ENCODE data around the gene SNHG17.
"Not testable (repeated sequence)": the region's sequence is repeated elsewhere in the genome, so short reads cannot be mapped to it uniquely, and the experiment has no call there.

The SNHG17 gene

DNA sequence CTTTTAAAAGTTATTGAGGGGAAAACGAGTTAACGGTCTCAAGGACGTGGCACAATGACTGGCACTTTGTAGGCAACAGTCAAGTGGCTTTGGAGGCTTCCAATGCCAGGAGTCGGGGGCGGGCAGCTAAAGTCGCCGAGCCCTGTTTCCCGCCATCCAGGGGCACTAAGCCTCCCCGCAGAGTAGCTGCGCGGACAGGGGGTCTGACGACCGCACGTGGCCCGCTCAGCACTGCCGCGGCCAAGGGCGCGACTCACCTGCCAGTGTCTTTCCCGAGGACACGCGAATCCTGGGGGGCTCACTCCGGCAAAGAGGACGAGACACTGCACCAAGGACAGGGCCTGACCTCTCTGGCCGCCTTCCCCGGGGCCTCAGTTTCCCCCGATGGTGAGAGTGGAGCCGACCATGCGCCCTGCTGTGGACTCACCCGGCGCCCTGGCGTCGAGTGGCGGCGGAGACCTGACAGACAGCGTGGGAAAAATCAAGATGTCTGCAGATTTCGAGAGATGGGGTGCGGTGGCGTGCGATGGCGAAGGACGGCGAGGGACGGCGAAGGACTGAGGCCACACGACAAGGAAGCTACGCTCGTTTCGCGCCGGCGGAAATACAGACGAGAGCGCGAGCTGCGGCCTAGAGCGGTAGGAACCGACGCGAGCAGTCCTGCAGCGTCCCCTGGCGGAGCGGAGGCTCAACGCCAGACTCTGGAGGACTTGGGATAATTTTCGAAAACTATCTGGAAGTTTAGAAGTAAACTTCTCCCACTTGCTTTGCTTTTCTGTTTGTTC lies at the start of gene SNHG17:
Gene SNHG17, minus strand, starts transcription at position 559 of the 785 bp plus-strand sequence.
- peak; percentile 90 for DNase-seq

DNA sequence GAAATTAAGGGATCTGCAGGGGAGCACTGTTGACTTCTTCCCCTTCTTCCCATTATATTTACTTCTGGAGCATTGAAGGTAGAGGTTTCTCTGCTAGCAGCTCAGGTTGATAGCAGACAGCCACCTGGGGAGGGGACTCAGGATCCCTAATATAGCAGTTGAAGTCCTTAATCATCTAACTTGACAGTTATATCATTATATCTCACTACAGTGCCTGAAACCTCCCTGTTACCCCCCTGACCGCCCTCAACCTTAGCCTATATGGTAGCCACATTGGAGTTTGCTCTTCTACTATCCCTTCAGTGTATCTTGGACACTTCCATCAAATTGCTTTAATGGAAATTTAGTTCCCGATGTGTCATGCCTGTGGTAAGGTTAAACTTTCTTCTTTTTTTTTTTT lies 44.5 kb upstream of the SNHG17 start:
- DNase-seq: no peak

DNA sequence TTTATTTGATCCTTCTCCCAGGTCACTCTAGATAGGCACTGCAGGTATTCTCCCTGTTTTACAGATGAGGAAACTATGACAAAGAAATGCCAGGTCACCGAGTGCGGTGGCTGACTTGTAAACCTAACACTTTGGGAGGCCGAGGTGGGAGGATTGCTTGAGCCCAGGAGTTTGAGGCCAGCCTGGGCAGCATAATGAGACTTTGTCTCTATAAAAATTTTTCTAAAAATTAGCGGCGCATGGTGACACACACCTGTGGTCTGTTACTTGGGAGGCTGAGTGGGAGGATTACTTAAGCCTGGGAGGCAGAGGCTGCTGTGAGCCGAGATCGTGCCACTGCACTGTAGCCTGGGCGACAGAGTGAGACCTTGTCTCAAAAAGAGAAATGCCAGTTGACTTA lies 42.6 kb upstream of the SNHG17 start:
- DNase-seq: no peak

DNA sequence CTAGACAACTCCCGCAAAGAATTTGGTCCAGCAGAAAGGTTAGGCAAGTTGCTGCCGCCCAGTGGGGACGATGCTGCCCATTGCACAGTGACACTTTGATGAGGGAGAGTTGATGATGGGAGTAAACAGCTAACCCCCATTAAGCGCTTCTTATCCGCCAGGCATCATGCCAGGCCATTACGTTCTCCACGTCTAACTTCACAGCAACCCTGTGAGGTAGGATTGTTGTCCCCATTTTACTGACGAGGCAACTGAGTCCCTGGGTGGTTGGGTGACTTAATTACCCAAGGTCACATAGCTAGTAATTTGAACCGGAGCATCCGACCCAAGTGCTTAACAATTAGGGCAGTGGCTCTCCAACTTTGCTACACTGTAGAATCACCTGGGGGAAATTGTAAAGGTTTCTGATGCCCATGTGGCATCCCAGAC lies 38.3 kb upstream of the SNHG17 start:
- no peak for DNase-seq

DNA sequence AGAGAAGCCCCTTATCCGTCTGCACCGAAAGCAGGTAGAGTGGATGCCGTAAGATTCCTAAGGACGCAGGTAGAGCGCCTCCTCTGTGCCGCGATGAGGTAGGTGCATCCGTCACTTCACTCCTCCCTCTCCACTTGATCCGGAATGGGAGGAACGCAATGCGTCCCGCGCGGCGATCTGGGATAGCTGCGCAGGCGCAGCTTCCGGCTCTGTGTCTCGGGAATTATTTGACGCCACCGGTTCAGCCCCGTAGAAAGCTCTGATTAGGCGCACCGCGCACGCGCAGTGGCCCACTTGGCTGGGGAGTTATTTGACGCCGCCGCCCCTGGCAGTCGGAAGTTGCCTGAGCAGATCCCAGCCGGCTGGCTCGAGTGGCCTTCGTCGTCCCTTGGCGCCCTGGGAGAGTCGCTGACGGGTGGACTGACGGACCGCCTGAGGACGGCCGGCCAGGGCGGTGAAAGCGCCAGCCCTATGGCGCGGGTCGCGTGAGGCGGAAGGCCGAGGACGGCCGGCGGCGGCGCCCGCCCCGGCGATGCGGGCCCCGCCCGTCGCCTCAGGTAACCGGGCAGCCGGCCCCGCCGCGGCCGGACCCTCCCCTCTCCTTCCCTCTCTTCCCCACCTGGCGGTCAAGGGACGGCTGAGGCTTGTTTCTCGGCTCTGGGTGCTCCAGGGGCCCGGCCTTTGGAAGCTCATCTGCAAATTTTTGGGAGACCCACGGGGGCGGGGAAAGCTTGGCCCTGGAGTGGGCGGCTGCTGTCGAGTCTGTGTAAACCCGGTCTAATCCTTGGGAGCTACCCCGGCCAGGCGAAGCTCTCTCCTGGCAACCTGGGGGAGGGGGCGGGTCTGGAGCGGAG lies 37.6 kb upstream of the SNHG17 start, which contains the start of gene RALGAPB:
Gene RALGAPB, plus strand, starts transcription at position 331 of the 854 bp plus-strand sequence. CDS start 15,590 bp downstream, outside the sequence.
- peak; percentile 99 for DNase-seq

DNA sequence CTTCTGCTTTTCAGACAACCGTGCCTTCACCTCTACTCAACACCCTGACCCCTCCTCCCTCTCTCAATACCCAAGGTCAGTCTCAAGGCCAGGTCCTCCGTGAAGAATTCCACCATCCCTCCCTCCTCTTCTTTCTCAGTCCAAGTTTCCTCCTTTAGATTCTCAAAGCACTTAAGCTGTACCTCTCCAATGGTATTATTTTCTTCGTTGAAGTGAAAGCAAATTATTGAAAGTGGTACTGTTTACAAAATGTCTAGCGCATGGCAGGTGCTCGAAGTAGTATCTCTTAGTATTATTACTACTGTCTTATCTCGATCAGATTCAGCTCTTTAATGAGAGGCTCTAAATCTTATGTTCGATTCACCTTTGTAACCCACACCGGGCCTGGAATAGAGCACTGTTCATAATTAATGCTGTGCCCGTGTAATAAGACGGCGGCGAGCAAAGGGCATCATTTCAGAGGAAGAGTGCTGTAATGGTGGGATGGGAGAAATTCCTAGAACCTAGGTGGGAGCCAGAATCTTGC lies 36.9 kb upstream of the SNHG17 start:
- no peak for DNase-seq

DNA sequence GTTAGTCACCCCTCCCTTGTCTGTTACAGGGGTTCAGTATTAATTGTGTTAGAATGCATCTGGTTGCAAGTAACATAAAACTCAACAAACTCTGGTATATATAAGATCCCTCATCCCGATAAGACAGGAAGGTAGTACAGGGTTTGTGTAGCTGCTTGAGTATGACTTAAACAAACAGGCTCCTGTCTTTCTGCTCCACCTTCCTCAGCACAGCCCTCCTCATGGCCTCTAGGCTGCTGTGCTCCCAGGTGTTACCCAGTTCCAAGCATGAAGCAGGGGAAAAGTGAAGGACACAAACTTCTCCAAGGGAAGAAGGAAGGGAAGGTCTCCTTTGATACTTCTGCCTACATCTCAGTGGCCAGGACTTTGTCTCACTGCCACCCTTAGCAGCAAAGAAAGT lies 36.1 kb upstream of the SNHG17 start:
- no peak for DNase-seq

DNA sequence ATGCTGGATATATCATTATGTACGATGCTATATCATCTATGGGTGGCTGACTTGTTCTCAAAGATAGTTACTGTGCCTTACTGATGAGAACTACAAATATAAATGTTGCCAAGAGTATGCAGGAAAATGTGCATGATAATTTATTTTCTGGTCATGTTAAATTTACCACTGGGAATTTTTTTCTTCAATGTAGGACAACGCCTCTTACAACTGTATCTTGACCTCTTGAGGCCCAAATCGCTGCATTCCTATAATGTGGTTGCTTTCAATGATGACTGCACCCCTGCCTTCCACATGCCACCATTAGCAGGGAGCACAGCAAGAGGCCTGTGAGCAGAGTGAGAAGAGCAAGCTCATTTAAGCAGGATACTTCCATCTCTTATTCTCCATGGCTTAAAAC lies 31.9 kb upstream of the SNHG17 start:
- DNase-seq: no peak

DNA sequence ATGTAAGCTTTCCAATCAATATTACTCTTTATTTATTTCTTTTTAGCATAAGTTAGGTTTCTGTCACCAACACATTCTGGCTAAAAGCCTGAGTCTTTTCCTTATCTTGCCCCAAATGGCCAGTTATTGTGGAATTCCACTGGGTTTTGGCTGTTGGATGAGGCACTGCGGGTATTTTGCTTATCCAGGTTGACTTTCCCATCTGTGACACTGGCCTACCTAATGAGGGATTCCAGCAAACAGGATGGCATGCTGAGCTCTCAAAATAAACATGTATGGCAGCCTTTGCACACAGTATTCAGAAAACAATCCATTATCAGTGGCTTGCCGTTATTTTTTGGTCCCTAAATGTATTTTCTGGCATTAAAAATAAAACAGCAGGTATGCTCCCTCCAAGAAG lies 31.0 kb upstream of the SNHG17 start:
- no peak for DNase-seq

DNA sequence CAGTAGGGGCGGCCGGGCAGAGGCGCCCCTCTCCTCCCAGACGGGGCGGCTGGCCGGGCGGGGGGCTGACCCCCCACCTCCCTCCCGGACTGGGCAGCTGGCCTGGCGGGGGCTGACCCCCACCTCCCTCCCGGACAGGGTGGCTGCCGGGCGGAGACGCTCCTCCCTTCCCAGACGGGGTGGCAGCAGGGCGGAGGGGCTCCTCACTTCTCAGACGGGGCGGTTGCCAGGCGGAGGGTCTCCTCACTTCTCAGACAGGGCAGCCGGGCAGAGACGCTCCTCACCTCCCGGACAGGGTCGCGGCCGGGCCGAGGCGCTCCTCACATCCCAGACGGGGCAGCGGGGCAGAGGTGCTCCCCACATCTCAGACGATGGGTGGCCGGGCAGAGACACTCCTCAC lies 26.4 kb upstream of the SNHG17 start:
- not testable (repeated sequence) for DNase-seq

DNA sequence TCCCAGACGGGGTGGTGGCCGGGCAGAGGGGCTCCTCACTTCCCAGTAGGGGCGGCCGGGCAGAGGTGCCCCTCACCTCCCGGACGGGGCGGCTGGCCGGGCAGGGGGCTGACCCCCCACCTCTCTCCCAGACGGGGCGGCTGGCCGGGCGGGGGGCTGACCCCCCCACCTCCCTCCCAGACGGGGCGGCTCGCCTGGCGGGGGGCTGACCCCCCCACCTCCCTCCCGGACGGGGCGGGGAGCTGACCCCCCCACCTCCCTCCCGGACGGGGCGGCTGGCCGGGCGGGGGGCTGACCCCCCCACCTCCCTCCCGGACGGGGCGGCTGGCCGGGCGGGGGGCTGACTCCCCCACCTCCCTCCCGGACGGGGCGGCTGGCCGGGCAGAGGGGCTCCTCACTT lies 26.0 kb upstream of the SNHG17 start:
- not testable (repeated sequence) for DNase-seq

DNA sequence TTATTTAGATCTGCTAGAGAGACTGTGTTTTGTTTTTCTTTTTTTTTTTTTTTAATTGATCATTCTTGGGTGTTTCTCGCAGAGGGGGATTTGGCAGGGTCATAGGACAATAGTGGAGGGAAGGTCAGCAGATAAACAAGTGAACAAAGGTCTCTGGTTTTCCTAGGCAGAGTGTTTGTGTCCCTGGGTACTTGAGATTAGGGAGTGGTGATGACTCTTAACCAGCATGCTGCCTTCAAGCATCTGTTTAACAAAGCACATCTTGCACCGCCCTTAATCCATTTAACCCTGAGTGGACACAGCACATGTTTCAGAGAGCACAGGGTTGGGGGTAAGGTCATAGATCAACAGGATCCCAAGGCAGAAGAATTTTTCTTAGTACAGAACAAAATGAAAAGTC lies 25.5 kb upstream of the SNHG17 start:
- not testable (repeated sequence) for DNase-seq

DNA sequence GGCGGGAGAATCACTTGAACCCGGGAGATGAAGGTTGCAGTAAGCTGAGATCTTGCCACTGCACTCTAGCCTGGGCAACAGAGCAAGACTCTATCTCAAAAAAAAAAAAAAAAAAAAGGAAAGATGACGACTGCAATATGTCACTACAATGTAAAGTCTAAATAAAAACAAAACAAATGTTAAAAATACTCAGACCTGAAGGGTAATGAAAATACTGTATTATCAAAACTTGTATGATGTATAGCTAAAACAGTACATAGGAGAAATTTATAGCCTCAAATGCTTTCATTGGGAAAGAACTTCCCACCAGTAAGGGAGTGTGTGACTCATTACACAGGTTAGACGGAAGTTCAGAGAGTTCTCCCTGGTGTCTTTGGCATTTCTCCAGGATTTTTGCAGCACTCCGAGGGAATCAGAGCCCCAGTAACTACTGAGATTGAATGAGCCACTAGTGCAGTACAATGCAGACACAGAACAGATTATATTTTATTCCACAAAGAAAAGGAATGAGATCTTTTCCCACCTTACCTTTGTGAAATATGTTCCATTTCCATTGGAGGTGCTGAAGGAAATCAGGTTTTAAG lies 25.0 kb upstream of the SNHG17 start:
- no peak for DNase-seq

DNA sequence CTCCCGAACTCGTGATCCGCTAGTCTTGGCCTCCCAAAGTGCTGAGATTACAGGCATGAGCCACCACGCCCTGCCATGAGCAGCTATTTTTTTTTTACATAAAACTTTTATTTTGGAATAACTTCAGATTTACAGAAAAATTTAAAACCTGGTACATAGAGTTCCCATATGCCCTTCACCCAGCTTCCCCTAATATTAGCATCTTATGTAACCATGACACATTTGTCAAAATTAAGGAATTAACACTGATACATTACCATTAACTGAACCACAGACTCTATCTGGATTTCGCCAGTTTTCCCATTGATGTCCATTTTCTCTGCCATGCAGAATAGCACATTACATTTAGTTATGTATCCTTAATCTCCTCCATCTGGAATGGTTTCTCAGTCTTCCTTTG lies 23.2 kb upstream of the SNHG17 start:
- no peak for DNase-seq

DNA sequence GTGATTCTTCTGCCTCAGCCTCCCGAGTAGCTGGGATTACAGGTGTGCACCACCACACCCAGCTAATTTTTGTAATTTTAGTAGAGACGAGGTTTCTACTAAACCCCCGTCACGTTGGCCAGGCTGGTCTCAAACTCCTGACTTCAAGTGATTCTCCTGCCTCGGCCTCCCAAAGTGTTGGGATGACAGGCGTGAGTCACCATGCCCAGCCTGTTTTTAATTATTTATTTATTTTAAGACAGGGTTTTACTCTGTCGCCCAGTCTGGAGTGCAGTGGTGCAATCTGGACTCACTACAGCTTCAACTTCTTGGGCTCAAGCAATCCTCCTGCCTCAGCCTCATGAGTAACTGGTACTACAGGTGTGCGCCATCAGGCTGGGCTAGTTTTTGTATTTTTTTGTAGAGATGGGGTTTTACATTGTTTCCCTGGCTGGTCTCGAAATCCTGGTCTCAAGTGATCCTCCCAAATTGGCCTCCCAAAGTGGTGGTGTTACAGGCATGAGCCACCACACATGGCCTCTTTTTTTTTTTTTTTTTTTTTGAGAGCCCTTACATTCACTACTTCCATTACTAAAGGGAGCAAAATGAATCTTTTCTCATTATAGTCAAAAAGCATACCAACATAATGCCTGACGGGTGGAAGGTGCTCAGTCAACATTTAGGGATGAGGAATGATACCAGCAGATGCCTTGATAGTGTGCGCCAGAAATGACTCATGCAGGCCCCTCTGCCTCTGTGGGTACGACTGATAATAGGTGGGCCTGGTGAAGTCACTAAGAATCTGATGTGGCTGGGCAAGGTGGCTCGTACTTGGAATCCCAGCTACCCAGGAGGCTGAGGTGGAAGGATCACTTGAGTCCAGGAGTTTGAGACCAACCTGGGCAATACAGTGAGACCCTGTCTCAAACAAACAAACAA lies 19.7 kb upstream of the SNHG17 start:
- DNase-seq: no peak

DNA sequence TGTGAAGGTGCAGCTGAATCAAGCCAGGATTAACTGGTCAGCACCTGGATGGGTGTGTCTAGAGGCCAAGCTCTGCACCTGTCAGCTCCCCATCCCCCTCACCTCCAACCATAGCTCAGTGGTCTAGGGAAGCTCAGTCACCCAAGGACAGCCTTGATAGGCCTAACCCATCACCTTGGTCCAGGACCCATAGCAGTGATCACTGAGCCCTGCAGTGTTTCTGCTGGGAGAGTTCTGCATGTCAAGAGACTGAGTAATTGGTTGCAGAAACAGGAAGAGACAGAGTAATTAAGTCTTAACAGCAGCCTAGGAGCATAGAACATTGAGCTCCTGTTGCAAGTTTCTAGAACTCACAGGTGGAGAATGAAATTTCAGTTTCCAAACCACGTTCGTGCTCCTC lies 18.8 kb upstream of the SNHG17 start:
- no peak for DNase-seq

DNA sequence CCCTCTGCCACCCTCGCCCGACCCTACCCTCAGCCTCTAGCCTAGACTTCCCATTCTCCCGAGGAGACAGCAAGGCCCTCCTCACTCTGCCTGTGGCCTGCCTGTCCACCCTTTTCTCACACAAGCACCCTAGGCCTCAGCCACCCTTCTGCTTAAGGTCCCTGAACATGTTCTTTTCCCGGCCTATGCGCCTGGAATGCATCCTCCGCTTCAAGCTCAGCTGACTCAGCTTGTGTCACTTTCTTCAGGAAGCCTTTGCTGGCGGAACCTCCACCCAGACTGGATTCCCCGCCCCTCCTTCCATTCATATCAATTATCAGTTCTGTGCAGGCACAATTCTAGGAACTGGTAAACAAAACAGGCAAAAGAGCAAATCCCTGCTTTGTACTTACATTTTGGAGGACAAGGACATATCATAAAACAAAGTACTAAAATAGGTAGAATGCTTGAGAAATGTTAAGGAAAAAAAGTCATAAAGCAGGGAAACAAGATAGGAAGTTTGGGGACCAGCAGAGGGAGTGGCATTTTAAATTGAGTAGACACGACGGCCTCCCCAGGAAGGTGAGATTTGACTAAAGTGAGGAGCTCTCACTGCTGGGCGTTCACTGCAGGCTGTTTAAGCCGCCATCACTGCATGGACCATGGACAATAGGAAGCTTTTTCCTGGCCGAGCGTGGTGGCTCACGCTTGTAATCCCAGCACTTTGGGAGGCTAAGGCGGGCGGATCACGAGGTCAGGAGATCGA lies 17.9 kb upstream of the SNHG17 start:
- DNase-seq: peak; percentile 70

DNA sequence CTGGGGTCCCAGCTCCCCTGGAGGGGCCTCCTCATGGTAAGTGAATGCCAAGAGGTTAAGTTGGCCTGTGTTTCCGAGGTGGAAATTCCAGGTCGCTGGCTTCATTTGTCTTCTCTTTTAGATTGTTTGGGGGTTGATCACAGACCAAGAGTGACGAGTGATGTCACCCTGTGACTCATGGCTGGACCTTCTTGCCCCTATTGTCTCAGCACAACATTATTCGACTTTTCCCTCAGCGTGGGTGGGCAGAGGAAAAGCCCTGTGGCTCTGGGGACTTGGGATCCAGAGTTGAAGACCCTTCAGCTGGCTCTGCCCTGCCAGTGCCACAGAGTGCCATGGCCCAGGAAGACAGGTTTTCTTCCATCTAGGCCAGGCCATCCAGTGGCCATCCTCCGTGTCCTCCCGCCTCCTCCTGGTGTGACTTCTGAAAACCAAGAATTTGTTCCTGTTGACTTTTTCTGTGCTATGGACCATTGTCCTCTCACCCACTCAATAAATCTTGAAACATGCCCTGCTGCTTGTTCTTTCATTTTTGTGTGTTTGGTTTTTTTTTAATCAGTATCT lies 15.4 kb upstream of the SNHG17 start:
- DNase-seq: peak; percentile 68

DNA sequence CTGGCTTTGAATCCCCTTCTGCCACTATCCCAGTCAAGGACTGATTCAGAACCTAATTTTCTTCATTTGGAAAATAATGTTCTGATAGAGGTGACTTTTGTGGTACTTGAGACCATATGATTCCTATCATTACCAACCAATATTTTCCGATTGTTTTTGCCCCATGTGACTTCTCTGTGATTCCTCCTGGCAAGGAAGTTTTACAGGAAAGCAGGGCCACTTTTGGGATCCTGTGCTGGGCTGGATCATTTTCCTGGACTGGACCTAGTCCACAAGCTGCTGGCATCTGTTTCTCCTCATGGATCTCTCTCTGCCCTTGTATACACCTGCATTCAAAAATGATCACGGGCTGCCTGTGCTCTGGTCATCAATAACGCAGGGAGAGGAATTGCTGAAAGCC lies 13.9 kb upstream of the SNHG17 start:
- no peak for DNase-seq

DNA sequence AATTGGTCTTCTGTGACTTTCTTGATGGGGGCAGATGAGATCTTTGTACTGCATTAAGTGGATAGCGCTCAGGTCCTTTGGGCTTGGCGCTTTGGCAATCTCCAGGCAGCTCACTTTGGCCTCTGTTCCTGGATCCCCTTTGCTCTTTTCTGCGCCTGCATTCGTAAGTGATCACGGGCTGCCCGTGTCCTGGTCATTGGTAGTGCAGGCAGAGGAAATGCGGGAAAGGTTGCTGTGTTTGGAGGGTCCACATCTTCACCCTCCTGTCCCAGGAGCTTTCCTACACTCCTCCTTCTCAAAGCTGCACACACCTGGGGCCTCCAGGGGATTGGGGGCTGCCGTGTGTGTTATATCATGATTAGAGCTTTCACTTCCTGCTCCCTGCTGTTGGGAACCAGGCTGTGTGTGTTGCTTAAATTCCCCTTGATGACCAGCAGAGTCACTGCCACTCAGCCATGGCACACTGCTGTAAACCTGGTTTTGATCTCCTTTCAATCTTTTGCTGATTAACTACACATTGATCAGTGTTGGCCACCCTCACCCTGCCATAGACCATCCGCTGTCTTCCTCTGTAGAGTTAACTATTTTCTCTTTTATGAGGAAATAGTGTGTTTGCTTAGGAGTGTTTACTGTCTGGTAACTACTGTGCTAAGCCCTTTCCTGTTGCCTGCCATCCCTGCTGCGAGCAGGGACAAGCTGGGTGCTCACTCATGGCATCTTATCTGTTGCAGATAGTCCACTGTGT lies 13.0 kb upstream of the SNHG17 start:
- DNase-seq: no peak
